GM12878 (cell line): ENCODE data around the gene RAP1GAP2. TPM values are rescaled to one million over a fixed set of nuclear protein-coding genes. Genes with fewer than 3 reads are reported as not detected.

Experiments used
- ATAC-seq: fragments of 200-7000 bp; cut with Tn5 transposase; 3 replicates; pipeline ENCODE4 v1.9.1; 2020; ENCODE audit warnings: mild to moderate bottlenecking, moderate library complexity
- BruUV-seq: library from RNA; stranded (reverse); fragments of 400-500 nt; replicated peaks from 2 replicates; lab custom pipeline; 2021; lab: Mats Ljungman, UMichigan
- CTCF ChIA-PET: fragments of 300-600 bp; sonication (Branson Sonifier 250); formaldehyde crosslinking; extraction: SDS; loops from one replicate; lab custom pipeline; 2021; ENCODE audit warnings: inconsistent platforms; lab: Yijun Ruan, JAX
- POLR2A ChIA-PET: fragments of 350-600 bp; formaldehyde crosslinking; extraction: SDS; loops from one replicate; lab custom pipeline; 2021; ENCODE audit warnings: inconsistent platforms; lab: Charles Lee
- RAD21 ChIA-PET: fragments of 300-600 bp; sonication (Branson Sonifier 250); formaldehyde crosslinking; loops from one replicate; lab custom pipeline; 2023; ENCODE audit warnings: antibody characterized with exemption; ENCODE audit not compliant: unreplicated experiment; lab: Charles Lee
- SMC1A ChIA-PET: fragments of 300-600 bp; sonication (Branson Sonifier 250); formaldehyde crosslinking; loops from one replicate; lab custom pipeline; 2023; ENCODE audit not compliant: unreplicated experiment, uncharacterized antibody; lab: Charles Lee
- DNase-seq: peaks from one replicate; pipeline ENCODE4 v3.0.0-alpha.2; 2011; ENCODE audit warnings: low read depth, low spot score
- FAIRE-seq: peaks from 3 replicates; lab custom pipeline; 2011; peaks lifted over from hg19 to GRCh38; lab: Jason Lieb, UNC
- H2AFZ ChIP-seq: 2 replicates; pipeline ENCODE4 v1.6.0; 2011; ENCODE audit warnings: low read depth, low read length, control low read depth; ENCODE audit not compliant: control insufficient read depth
- H3K27ac ChIP-seq: 2 replicates; pipeline ENCODE4 v1.5.1; 2011; ENCODE audit warnings: control low read depth; ENCODE audit not compliant: control insufficient read depth, insufficient read depth
- H3K27me3 ChIP-seq, 2 experiments: replicated peaks in 1 of 2; 2 replicates each; pipeline versions ENCODE4 v1.6.0 to v1.6.1; 2011; ENCODE audit warnings: low read length in 1 of 2; ENCODE audit not compliant: control insufficient read depth in 2 of 2, insufficient read depth in 2 of 2
- H3K36me3 ChIP-seq, 2 experiments: 2 replicates each; pipeline ENCODE4 v1.5.1; 2011; ENCODE audit warnings: low read length in 1 of 2; ENCODE audit not compliant: control insufficient read depth in 2 of 2, insufficient read depth in 2 of 2
- H3K4me1 ChIP-seq: 2 replicates; pipeline ENCODE4 v1.6.1; 2011; ENCODE audit warnings: mild to moderate bottlenecking, low read length, moderate library complexity, mixed read lengths; ENCODE audit not compliant: control insufficient read depth, insufficient read depth
- H3K4me2 ChIP-seq: 2 replicates; pipeline ENCODE4 v1.6.0; 2011; ENCODE audit warnings: control low read depth; ENCODE audit not compliant: control insufficient read depth, insufficient read depth
- H3K4me3 ChIP-seq: fragments of 200-600 bp; sonication (generic); 2 replicates; pipeline ENCODE4 v1.5.1; 2016
- H3K79me2 ChIP-seq: 2 replicates; pipeline ENCODE4 v1.6.0; 2011; ENCODE audit warnings: low read length; ENCODE audit not compliant: control insufficient read depth, insufficient read depth
- H3K9ac ChIP-seq: 2 replicates; pipeline ENCODE4 v1.8.0; 2011; ENCODE audit warnings: low read length, control low read depth, mixed read lengths; ENCODE audit not compliant: control insufficient read depth, insufficient read depth
- H3K9me3 ChIP-seq: replicated peaks from 3 replicates; pipeline ENCODE4 v1.5.1; 2011; ENCODE audit warnings: mild to moderate bottlenecking, low read length; ENCODE audit not compliant: control insufficient read depth, insufficient read depth
- H4K20me1 ChIP-seq: 2 replicates; pipeline ENCODE4 v1.6.0; 2011; ENCODE audit not compliant: control insufficient read depth, insufficient read depth
- CEBPB ChIP-seq, 2 experiments: fragments of 150-350 bp in 1 of 2; IDR thresholded peaks; 2 replicates each; pipeline ENCODE4 v1.6.1; 2012 to 2014; ENCODE audit warnings: low read depth in 2 of 2, low read length in 2 of 2, borderline replicate concordance in 1 of 2, inconsistent platforms in 1 of 2
- HCFC1 ChIP-seq: fragments of 150-350 bp; IDR thresholded peaks from 2 replicates; pipeline ENCODE4 v1.6.1; 2014; ENCODE audit warnings: low read length
- NFIC ChIP-seq: IDR thresholded peaks from 2 replicates; pipeline ENCODE4 v1.6.1; 2012; ENCODE audit warnings: low read depth, mild to moderate bottlenecking, inconsistent platforms, low read length, moderate library complexity
- NR2C2 ChIP-seq: IDR thresholded peaks from 2 replicates; pipeline ENCODE4 v1.6.1; 2011; ENCODE audit warnings: borderline replicate concordance, low read depth; ENCODE audit not compliant: control insufficient read depth, insufficient read length
- NRF1 ChIP-seq: conservative IDR thresholded peaks from 2 replicates; pipeline ENCODE4 v1.6.1; 2011; ENCODE audit warnings: mild to moderate bottlenecking, low read depth, low read length, improper control_type of control experiment
- RAD51 ChIP-seq: fragments of 450-650 bp; IDR thresholded peaks from 2 replicates; pipeline ENCODE4 v1.6.1; 2016; ENCODE audit warnings: moderate library complexity, mild to moderate bottlenecking, inconsistent platforms
- RBBP5 ChIP-seq: fragments of 200-600 bp; sonication (generic); conservative IDR thresholded peaks from 2 replicates; pipeline ENCODE4 v1.6.1; 2016
- RELB ChIP-seq: fragments of 450-650 bp; IDR thresholded peaks from 2 replicates; pipeline ENCODE4 v1.6.1; 2017; ENCODE audit warnings: low read depth, mild to moderate bottlenecking, moderate library complexity
- REST ChIP-seq: IDR thresholded peaks from 2 replicates; pipeline ENCODE4 v1.6.1; 2012; ENCODE audit warnings: mild to moderate bottlenecking, low read depth, low read length
- RUNX3 ChIP-seq: IDR thresholded peaks from 2 replicates; pipeline ENCODE4 v1.6.1; 2012; ENCODE audit warnings: low read length, inconsistent platforms
- SPI1 ChIP-seq: IDR thresholded peaks from 2 replicates; pipeline ENCODE4 v1.6.1; 2011; ENCODE audit warnings: low read depth, mild to moderate bottlenecking, low read length, moderate library complexity, borderline replicate concordance; ENCODE audit not compliant: insufficient read depth
- STAT1 ChIP-seq: fragments of 450-650 bp; conservative IDR thresholded peaks from 2 replicates; pipeline ENCODE4 v1.6.1; 2014; ENCODE audit warnings: antibody characterized with exemption, mild to moderate bottlenecking
- TCF7 ChIP-seq: IDR thresholded peaks from 2 replicates; pipeline ENCODE4 v1.6.1; 2014; ENCODE audit warnings: antibody characterized with exemption, borderline replicate concordance
- WRNIP1 ChIP-seq: IDR thresholded peaks from 2 replicates; pipeline ENCODE4 v1.6.1; 2011; ENCODE audit warnings: low read depth, low read length, improper control_type of control experiment, borderline replicate concordance
- ZNF384 ChIP-seq: IDR thresholded peaks from 2 replicates; pipeline ENCODE4 v1.6.1; 2012; ENCODE audit warnings: low read depth, mild to moderate bottlenecking, low read length, improper control_type of control experiment, borderline replicate concordance
- WGBS: methylation state at CpG from one replicate; pipeline ENCODE4 v1.1.6; 2016; ENCODE audit warnings: low lambda C conversion rate; ENCODE audit not compliant: insufficient replicate concordance, insufficient coverage; ENCODE audit errors: missing lambda C conversion rate; 5-methylcytosine and 5-hydroxymethylcytosine counted together
- in situ Hi-C: fragments of 300-500 bp; cut with MboI; formaldehyde crosslinking; loops from 9 replicates; pipeline ENCODE4 v1.14.3; 2018; ENCODE audit warnings: mixed read lengths
- intact Hi-C: fragments of 100-400 bp; cut with micrococcal nuclease; formaldehyde crosslinking; loops from one replicate; pipeline ENCODE4 v1.14.2; 2022; ENCODE audit not compliant: unreplicated experiment
- polyA plus RNA-seq, 11 experiments: library from polyadenylated mRNA; depleted of rRNA in 4 of 11; unstranded in 6 of 11; stranded (reverse) in 5 of 11; fragments of >200 nt; fragmentation: Nextera tagmentation in 4 of 11; fragmentation: Illumina TruSeq in 1 of 11; extraction: Ambion mirVana in 4 of 11; extraction: Trizol in 1 of 11; gene quantifications; 1 replicate in 1 of 11; 2 replicates in 10 of 11; pipeline versions ENCODE4 v1.2.1 to v1.2.3, GENCODE V29; 2011 to 2016; ENCODE audit warnings: inconsistent platforms in 2 of 11, missing spikeins in 2 of 11, low read depth in 1 of 11
- total RNA-seq, 4 experiments: library from RNA; depleted of rRNA in 3 of 4; stranded (reverse); fragments of >200 nt in 3 of 4; fragmentation: Illumina TruSeq in 1 of 4; extraction: Trizol in 1 of 4; gene quantifications; 2 replicates each; pipeline versions ENCODE4 v1.2.1 to v1.2.3, GENCODE V29; 2013 to 2021
- TF ChIP-seq, protein P1 (sequence below): IDR thresholded peaks from 2 replicates; pipeline ENCODE4 v1.6.1; 2012; ENCODE audit warnings: low read depth, low read length, improper control_type of control experiment

RAP1GAP2 gene
- total and polyA plus RNA-seq, 10 of the 15 experiments (the other 5 are each of a cell fraction or from before 2014, with no cell fraction given) = 0.03 to 0.95 (median 0.49) TPM; not detected in 2

GRCh38 chr17:3037259-3037658, 241.0 kb downstream of the RAP1GAP2 start:
- in situ Hi-C loops (no loop called here), intact Hi-C loops (no loop called here)
- Histone ChIP-seq H3K4me1 (no peaks in the 10 kb centered on the region), H3K79me2 (no peaks in the 10 kb centered on the region), H3K27ac (no peak overlapping the region), H4K20me1 (no peaks in the 10 kb centered on the region), H2AFZ (no peak overlapping the region), H3K9me3 (no peaks in the 10 kb centered on the region), H3K9ac (no peak overlapping the region), H3K36me3 (no peaks in the 10 kb centered on the region)
- WGBS = 29% methylated on average over 8 of the region's 9 CpGs
- ChIA-PET POLR2A (interaction anchor here (0.6 kb wide), 1 partner anchor 398 kb away, joined by 4 read pairs; no protein-coding TSS in a partner anchor), SMC1A (no interaction called here), RAD21 (interaction anchor here (0.6 kb wide), 1 partner anchor 1981 kb away, joined by 4 read pairs; no protein-coding TSS in a partner anchor), CTCF (no interaction called here)
- FAIRE-seq (no peak), DNase-seq (no peak)
- BruUV-seq = no TSS peak
- TF ChIP-seq SPI1 = no peak
- no peak for TF ChIP-seq ZNF384
- TF ChIP-seq REST = no peak
- TF ChIP-seq WRNIP1 = no peak
- no peak for TF ChIP-seq HCFC1
- TF ChIP-seq, protein P1, sequence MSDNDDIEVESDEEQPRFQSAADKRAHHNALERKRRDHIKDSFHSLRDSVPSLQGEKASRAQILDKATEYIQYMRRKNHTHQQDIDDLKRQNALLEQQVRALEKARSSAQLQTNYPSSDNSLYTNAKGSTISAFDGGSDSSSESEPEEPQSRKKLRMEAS = no peak
- no peak for TF ChIP-seq STAT1
- TF ChIP-seq TCF7 = no peak
- TF ChIP-seq RBBP5 = no peak
- no peak for TF ChIP-seq CEBPB (IDR thresholded peaks at IDR 0.05; ENCODE audit: borderline replicate concordance in 1 of 2, low read depth in 2 of 2, low read length in 2 of 2)
- no peak for TF ChIP-seq NFIC
- no peak for TF ChIP-seq NRF1
- no peak for TF ChIP-seq NR2C2
- TF ChIP-seq RELB = no peak
- TF ChIP-seq RAD51 = no peak
- no peak for TF ChIP-seq RUNX3
- TF ChIP-seq, all 136 proteins: peak for 0
- Histone ChIP-seq H3K4me2 (no peak overlapping the region), H3K27me3 (no peaks in the 10 kb centered on the region; a peak in 1 of 4 replicates), H3K4me3 (no peak overlapping the region)
- ATAC-seq = no peak
